OCI-LY1 (cell line): ENCODE measurements around the gene NUBPL.

Experiments used
- H2AFZ ChIP-seq: fragments of 200-600 bp; sonication (generic), shearing (Covaris generic); 2 replicates; pipeline ENCODE4 v1.6.0; 2014; ENCODE audit warnings: antibody characterized with exemption, mild to moderate bottlenecking, low read length
- H3F3A ChIP-seq: fragments of 200-600 bp; sonication (generic), shearing (Covaris generic); 2 replicates; pipeline ENCODE4 v1.6.0; 2014; ENCODE audit warnings: mild to moderate bottlenecking, antibody characterized with exemption, low read length, moderate library complexity; ENCODE audit not compliant: insufficient read depth
- H3K27ac ChIP-seq: fragments of 200-600 bp; sonication (generic); 2 replicates; pipeline ENCODE4 v1.5.1; 2014; ENCODE audit warnings: low read length, mixed run types, mild to moderate bottlenecking, low read depth; ENCODE audit not compliant: poor library complexity, severe bottlenecking
- H3K27me3 ChIP-seq: fragments of 200-600 bp; sonication (generic); 2 replicates; pipeline ENCODE4 v1.6.0; 2014; ENCODE audit warnings: antibody characterized with exemption, mild to moderate bottlenecking, low read length, moderate library complexity; ENCODE audit not compliant: insufficient read depth
- H3K36me3 ChIP-seq: fragments of 200-600 bp; sonication (generic); 2 replicates; pipeline ENCODE4 v1.6.1; 2014; ENCODE audit warnings: mild to moderate bottlenecking, antibody characterized with exemption, low read length, moderate library complexity, mixed read lengths; ENCODE audit not compliant: insufficient read depth
- H3K4me1 ChIP-seq: fragments of 200-600 bp; sonication (generic); 2 replicates; pipeline ENCODE4 v1.5.1; 2014; ENCODE audit warnings: mild to moderate bottlenecking, low read length, moderate library complexity; ENCODE audit not compliant: insufficient read depth, severe bottlenecking
- H3K4me2 ChIP-seq: fragments of 200-600 bp; sonication (generic), shearing (Covaris generic); 2 replicates; pipeline ENCODE4 v1.6.1; 2014; ENCODE audit warnings: low read length
- H3K4me3 ChIP-seq: fragments of 200-600 bp; sonication (generic); 2 replicates; pipeline ENCODE4 v1.5.1; 2014; ENCODE audit warnings: low read length, low read depth, mild to moderate bottlenecking, mixed read lengths; ENCODE audit not compliant: poor library complexity, severe bottlenecking
- H3K79me2 ChIP-seq: fragments of 200-600 bp; shearing (Covaris generic); 2 replicates; pipeline ENCODE4 v1.6.1; 2016; ENCODE audit warnings: mixed run types, low read length, mixed read lengths; ENCODE audit not compliant: insufficient read depth
- H3K9ac ChIP-seq: fragments of 200-600 bp; sonication (generic), shearing (Covaris generic); 2 replicates; pipeline ENCODE4 v1.6.1; 2014; ENCODE audit warnings: mild to moderate bottlenecking, low read length, mixed read lengths
- H3K9me2 ChIP-seq: fragments of 200-600 bp; sonication (generic), shearing (Covaris generic); 2 replicates; pipeline ENCODE4 v1.6.1; 2014; ENCODE audit warnings: low read depth, mild to moderate bottlenecking, low read length, mixed read lengths
- H3K9me3 ChIP-seq: fragments of 200-600 bp; shearing (Covaris generic); 2 replicates; pipeline ENCODE4 v1.6.1; 2014; ENCODE audit warnings: low read length, mixed read lengths
- H4K20me1 ChIP-seq: fragments of 200-600 bp; sonication (generic), shearing (Covaris generic); 2 replicates; pipeline ENCODE4 v1.6.0; 2016; ENCODE audit warnings: mild to moderate bottlenecking, low read length; ENCODE audit not compliant: insufficient read depth
- CTCF ChIP-seq: fragments of 200-600 bp; sonication (generic), shearing (Covaris generic); IDR thresholded peaks from 2 replicates; pipeline ENCODE4 v1.5.1; 2017; ENCODE audit warnings: mild to moderate bottlenecking, antibody characterized with exemption, low read length, moderate library complexity, mixed read lengths
- EZH2 ChIP-seq: fragments of 200-600 bp; sonication (generic), shearing (Covaris generic); IDR thresholded peaks from 2 replicates; pipeline ENCODE4 v1.8.0; 2017; ENCODE audit warnings: borderline replicate concordance, mixed run types, mild to moderate bottlenecking, antibody characterized with exemption, low read length, moderate library complexity, mixed read lengths

The NUBPL gene

DNA sequence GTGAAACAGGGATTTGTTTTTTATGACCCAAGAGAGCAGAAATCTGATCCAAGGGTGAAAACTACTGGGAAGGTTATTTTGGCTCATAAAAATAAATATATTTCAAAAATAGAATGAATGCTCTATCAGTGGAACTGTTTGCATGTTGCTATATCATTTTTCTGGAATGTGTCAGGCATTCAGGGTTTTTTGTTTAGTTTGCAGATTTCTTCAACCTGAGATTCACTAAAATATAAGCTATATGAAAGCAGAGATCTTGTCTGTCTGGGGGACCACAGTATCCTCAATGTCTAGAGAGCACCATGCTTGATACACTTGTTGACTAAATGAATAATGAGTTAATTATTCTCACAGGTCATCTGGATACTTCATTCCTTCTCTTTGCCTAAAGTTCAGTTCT, 165.1 kb downstream of the NUBPL start:
- Histone ChIP-seq H2AFZ (no peak overlapping the region), H3K9me3 (peaks cover 7% of the 10 kb centered on the region; the same call in 1 of the 2 replicates), H3K79me2 (no peaks in the 10 kb centered on the region), H3K4me3 (no peak overlapping the region), H3K27ac (no peak overlapping the region), H3K27me3 (no peaks in the 10 kb centered on the region), H3K4me2 (no peak overlapping the region), H3K4me1 (no peaks in the 10 kb centered on the region), H3K9ac (no peak overlapping the region), H3K36me3 (0 out of 2 replicates have a peak, but pooled peaks cover 4% of the 10 kb centered on the region), H4K20me1 (no peaks in the 10 kb centered on the region), H3K9me2 (no peaks in the 10 kb centered on the region), H3F3A (no peaks in the 10 kb centered on the region)
- TF ChIP-seq EZH2, result no peak
- no peak for TF ChIP-seq CTCF

- H3K4me1 ChIP-seq, result no peaks in the 10 kb centered on the region
- H3K36me3 ChIP-seq, result 0 out of 2 replicates have a peak, but pooled peaks cover 4% of the 10 kb centered on the region
- H3K27me3 ChIP-seq, result no peaks in the 10 kb centered on the region
- no peak overlapping the region for H3K4me2 ChIP-seq
- H3K79me2 ChIP-seq, result no peaks in the 10 kb centered on the region
- TF ChIP-seq CTCF, result no peak
- TF ChIP-seq EZH2, result no peak
- peaks cover 8% of the 10 kb centered on the region; the same call in 1 of the 2 replicates for H3K9me3 ChIP-seq
- no peak overlapping the region for H3K27ac ChIP-seq
- H4K20me1 ChIP-seq, result no peaks in the 10 kb centered on the region
- H3K4me3 ChIP-seq, result no peak overlapping the region
- H3F3A ChIP-seq, result no peaks in the 10 kb centered on the region
- H2AFZ ChIP-seq, result no peak overlapping the region
- no peak overlapping the region for H3K9ac ChIP-seq
- H3K9me2 ChIP-seq, result no peaks in the 10 kb centered on the region
Observed at GRCh38 chr14:31727797-31728196, 166.6 kb downstream of the NUBPL start.

DNA sequence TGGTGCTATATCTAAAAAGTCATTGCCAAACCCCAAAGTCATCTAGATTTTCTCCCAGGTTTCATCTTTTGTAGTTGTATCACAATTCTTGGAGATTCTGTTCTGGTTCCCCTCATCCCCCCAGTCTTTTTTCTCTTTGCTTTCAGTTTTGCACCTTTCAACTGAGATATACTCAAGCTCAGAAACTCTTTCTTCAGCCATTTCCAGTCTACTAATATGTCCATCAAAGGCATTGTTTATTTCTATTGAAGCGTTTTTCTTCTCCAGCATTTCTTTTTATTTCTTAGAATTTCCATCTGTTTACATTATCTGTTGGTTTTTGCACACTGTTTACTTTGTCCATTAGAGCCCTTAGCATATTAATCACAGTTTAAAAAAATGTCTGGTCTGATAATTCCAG, 179.5 kb downstream of the NUBPL start:
- no peaks in the 10 kb centered on the region for H3F3A ChIP-seq
- no peaks in the 10 kb centered on the region for H3K36me3 ChIP-seq
- no peaks in the 10 kb centered on the region for H3K9me2 ChIP-seq
- TF ChIP-seq CTCF, result no peak
- TF ChIP-seq EZH2, result no peak
- H4K20me1 ChIP-seq, result no peaks in the 10 kb centered on the region
- no peak overlapping the region for H3K27ac ChIP-seq
- H3K27me3 ChIP-seq, result no peaks in the 10 kb centered on the region
- H3K9ac ChIP-seq, result no peak overlapping the region
- H3K9me3 ChIP-seq, result no peaks in the 10 kb centered on the region
- H2AFZ ChIP-seq, result no peak overlapping the region
- H3K79me2 ChIP-seq, result no peaks in the 10 kb centered on the region
- no peak overlapping the region for H3K4me2 ChIP-seq
- H3K4me1 ChIP-seq, result no peaks in the 10 kb centered on the region
- no peak overlapping the region for H3K4me3 ChIP-seq
